Lung (tissue), 16 donors: Measurements from ENCODE around the gene STX16. TPM values are rescaled to one million over a fixed set of nuclear protein-coding genes. Genes with fewer than 3 reads are reported as not detected.

ENCODE experiments used
- ATAC-seq: fragments of 200-7000 bp; cut with Tn5 transposase; one replicate; pipeline ENCODE4 v1.9.1; 2020; ENCODE audit warnings: moderate number of reproducible peaks; ENCODE audit not compliant: insufficient read depth, low FRiP score
- DNase-seq, 3 donors: peaks; one replicate each; pipeline ENCODE4 v3.0.0-alpha.2; 2013 to 2017
- H3K27ac ChIP-seq, 2 donors: one replicate each; pipeline ENCODE4 v1.5.1; 2013; ENCODE audit warnings: mild to moderate bottlenecking in 2 of 2, moderate library complexity in 2 of 2, control low read depth in 1 of 2, inconsistent platforms in 1 of 2, low read depth in 1 of 2, low read length in 1 of 2
- H3K27me3 ChIP-seq, 3 donors: one replicate each; pipeline ENCODE4 v1.5.1; 2013; ENCODE audit warnings: low read length in 2 of 3; ENCODE audit not compliant: control insufficient read depth in 3 of 3, insufficient read depth in 3 of 3
- H3K36me3 ChIP-seq, 4 donors: one replicate each; pipeline ENCODE4 v1.5.1; 2013; ENCODE audit warnings: low read length in 4 of 4, mild to moderate bottlenecking in 1 of 4, moderate library complexity in 1 of 4; ENCODE audit not compliant: control insufficient read depth in 4 of 4, insufficient read depth in 4 of 4
- H3K4me1 ChIP-seq, 5 donors: one replicate each; pipeline ENCODE4 v1.5.1; 2013; ENCODE audit warnings: low read length in 5 of 5, mild to moderate bottlenecking in 2 of 5, moderate library complexity in 1 of 5; ENCODE audit not compliant: control insufficient read depth in 5 of 5, insufficient read depth in 5 of 5
- H3K4me3 ChIP-seq: one replicate; pipeline ENCODE4 v1.5.1; 2013; ENCODE audit warnings: mild to moderate bottlenecking, control low read depth, moderate library complexity
- H3K9ac ChIP-seq, 2 donors: one replicate each; pipeline ENCODE4 v1.5.1; 2013; ENCODE audit warnings: low read length in 2 of 2, control low read depth in 1 of 2; ENCODE audit not compliant: insufficient read depth in 1 of 2
- H3K9me3 ChIP-seq, 4 donors: one replicate each; pipeline ENCODE4 v1.5.1; 2013; ENCODE audit warnings: low read length in 3 of 4, mild to moderate bottlenecking in 1 of 4, moderate library complexity in 1 of 4; ENCODE audit not compliant: control insufficient read depth in 4 of 4, insufficient read depth in 3 of 4
- CTCF ChIP-seq: IDR thresholded peaks from 2 replicates; pipeline ENCODE4 v1.5.1; 2012; ENCODE audit warnings: mild to moderate bottlenecking; ENCODE audit errors: control extremely low read depth, extremely low read depth
- WGBS, 2 donors: extraction: QIAGEN DNeasy Blood & Tissue Kit; methylation state at CpG; one replicate each; pipeline ENCODE4 v1.1.7; 2013; 5-methylcytosine and 5-hydroxymethylcytosine counted together
- long read RNA-seq, 5 donors: transcript quantifications; one replicate each; lab custom pipeline, GENCODE V29; 2026
- polyA plus RNA-seq, 2 donors: library from polyadenylated mRNA; stranded (reverse); fragments of 200-250 nt; gene quantifications; one replicate each; pipeline ENCODE4 v1.2.1, GENCODE V29; 2013
- total RNA-seq, 2 donors: library from RNA; depleted of rRNA in 1 of 2; stranded (reverse); fragments of >200 nt in 1 of 2; gene quantifications; one replicate each; pipeline ENCODE4 v1.2.1, GENCODE V29; 2014 to 2021
- donor health status: control.
- donor health status: control.
- donor health status: Bipolar disorder and iron deficiency.
- donor health status: healthy.
- donor health status: DM: yes; HTN: yes; CAD: no.

STX16 gene, protein sequence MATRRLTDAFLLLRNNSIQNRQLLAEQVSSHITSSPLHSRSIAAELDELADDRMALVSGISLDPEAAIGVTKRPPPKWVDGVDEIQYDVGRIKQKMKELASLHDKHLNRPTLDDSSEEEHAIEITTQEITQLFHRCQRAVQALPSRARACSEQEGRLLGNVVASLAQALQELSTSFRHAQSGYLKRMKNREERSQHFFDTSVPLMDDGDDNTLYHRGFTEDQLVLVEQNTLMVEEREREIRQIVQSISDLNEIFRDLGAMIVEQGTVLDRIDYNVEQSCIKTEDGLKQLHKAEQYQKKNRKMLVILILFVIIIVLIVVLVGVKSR
- total RNA-seq (10 to 100 TPM; 51.9 to 85.2 TPM), polyA plus RNA-seq (10 to 100 TPM; 37.1 to 42.0 TPM)
- long read RNA-seq, donor 1, full-length matches to known transcripts: 5 of 5 reads
- long read RNA-seq, donor 1, partial matches to known transcripts: 0 of 5 reads
- long read RNA-seq, donor 1, other reads (novel, unspliced or antisense): 0 of 5 reads
- long read RNA-seq, donor 2, full-length matches to known transcripts: 1 of 8 reads
- long read RNA-seq, donor 2, partial matches to known transcripts: 7 of 8 reads
- long read RNA-seq, donor 2, other reads (novel, unspliced or antisense): 0 of 8 reads
- long read RNA-seq, donor 3, full-length matches to known transcripts: 5 of 5 reads
- long read RNA-seq, donor 3, partial matches to known transcripts: 0 of 5 reads
- long read RNA-seq, donor 3, other reads (novel, unspliced or antisense): 0 of 5 reads
- long read RNA-seq, donor 4, full-length matches to known transcripts: 1 of 1 reads
- long read RNA-seq, donor 4, partial matches to known transcripts: 0 of 1 reads
- long read RNA-seq, donor 4, other reads (novel, unspliced or antisense): 0 of 1 reads
- long read RNA-seq, donor 5, full-length matches to known transcripts: 1 of 1 reads
- long read RNA-seq, donor 5, partial matches to known transcripts: 0 of 1 reads
- long read RNA-seq, donor 5, other reads (novel, unspliced or antisense): 0 of 1 reads

DNA sequence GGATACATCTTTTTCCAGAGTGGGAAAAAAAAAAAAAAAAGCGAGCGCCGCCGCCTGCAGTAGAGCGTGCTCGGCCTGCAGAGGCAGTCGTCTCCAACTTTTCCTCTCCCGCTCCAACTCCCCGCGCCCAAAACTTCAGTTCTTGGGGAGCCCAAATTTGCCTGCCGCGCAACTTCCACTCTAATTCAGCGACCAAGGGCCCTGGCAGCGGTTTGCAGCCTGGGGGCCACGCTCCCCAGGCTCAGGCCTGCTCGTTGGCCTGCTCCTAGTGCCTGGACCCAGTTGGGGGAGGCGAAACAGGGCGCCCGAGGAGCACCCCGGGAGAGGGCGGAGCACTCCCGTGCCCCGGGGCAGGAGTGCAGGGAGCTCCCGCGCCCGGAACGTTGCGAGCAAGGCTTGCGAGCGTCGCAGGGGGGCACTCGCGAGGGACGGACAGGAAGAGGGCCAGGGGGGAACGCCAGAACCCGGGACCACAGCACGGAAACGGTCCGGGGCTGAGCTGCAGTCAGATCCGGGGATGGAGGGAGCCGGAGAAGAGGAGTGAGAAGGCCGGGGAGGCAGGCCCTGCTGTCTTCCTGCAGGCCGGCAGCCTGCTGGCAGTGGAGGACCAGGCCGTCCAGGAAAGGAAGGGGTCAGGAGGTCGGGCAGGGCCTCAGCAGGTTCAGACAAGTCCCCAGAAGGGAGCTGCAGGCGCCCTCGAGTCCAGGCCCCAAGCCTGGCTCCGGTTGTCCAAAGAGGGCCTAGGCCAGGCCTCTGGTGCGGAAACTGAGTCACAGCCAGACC is at the start of gene STX16:
TSS of gene STX16 (plus strand) at position 508 of the 783 bp plus-strand sequence. CDS start 724 bp downstream, outside the sequence.
- 0% methylated on average over 44 to 49 of the region's 49 CpGs for WGBS, 2 donors
- peak; percentile 94 for ATAC-seq
- Histone ChIP-seq H3K36me3 (peaks cover 0 to 5% (median 0%) of the 10 kb centered on the region in 4 donors), H3K4me3 (peak within 1 kb of the TSS; percentile 98), H3K27me3 (no peaks in the 10 kb centered on the region), H3K27ac (peak within 1 kb of the TSS; percentile 95 to 98), H3K4me1 (peaks cover 1 to 42% (median 18%) of the 10 kb centered on the region in 5 donors), H3K9ac (peak within 1 kb of the TSS; percentile 64 to 96), H3K9me3 (no peaks in the 10 kb centered on the region)
- peak; percentile 28 for TF ChIP-seq CTCF
- DNase-seq: peak; percentile 92 to 96 (median 96)

- Histone ChIP-seq H3K4me3 (no peak overlapping the region), H3K36me3 (no peaks in the 10 kb centered on the region), H3K4me1 (peaks cover 0 to 35% (median 17%) of the 10 kb centered on the region in 5 donors), H3K27ac (no peak overlapping the region), H3K27me3 (no peaks in the 10 kb centered on the region), H3K9ac (no peak overlapping the region), H3K9me3 (peaks cover 0 to 4% (median 0%) of the 10 kb centered on the region in 4 donors)
- DNase-seq (no peak), ATAC-seq (no peak)
- WGBS, 2 donors: 97 to 98% methylated on average over 5 of the region's 5 CpGs
- no peak for TF ChIP-seq CTCF
Measured at GRCh38 chr20:58602124-58602523, 49.0 kb upstream of the STX16 start.

GRCh38 chr20:58603721-58604120 is 47.4 kb upstream of the STX16 start:
- Histone ChIP-seq H3K36me3 (no peaks in the 10 kb centered on the region), H3K27me3 (no peaks in the 10 kb centered on the region), H3K9ac (no peak overlapping the region), H3K9me3 (peaks cover 0 to 4% (median 0%) of the 10 kb centered on the region in 4 donors), H3K27ac (no peak overlapping the region), H3K4me3 (no peak overlapping the region), H3K4me1 (peaks cover 0 to 19% (median 2%) of the 10 kb centered on the region in 5 donors)
- WGBS, 2 donors: 95 to 100% methylated on average over 2 of the region's 2 CpGs
- ATAC-seq (no peak), DNase-seq (peak in 2 of 3 donors; percentile 40 to 44)
- no peak for TF ChIP-seq CTCF
